ENCODE measurements around the gene PAK3.
A peak's percentile ranks its signal among the peaks of the same experiment; 100 is the strongest.

The PAK3 gene

DNA sequence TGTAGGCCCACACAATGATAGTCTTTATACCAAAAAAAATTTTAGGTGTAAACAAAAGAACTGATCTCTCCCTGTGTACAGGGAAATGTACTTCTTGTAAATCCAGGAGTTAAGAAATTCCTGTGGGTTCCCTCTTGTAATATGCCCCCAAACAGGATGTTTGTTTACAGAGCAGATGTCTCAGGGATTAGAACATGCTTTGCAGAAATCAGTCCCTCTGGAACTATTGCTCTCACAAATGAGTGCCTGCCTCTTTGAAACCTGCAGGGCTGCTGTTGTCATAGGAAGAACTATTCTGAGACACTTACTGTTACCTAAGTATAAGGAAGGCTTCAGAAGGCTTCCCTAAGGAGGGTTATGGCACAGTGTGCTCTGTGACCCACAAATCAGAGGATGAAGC is 35.6 kb downstream of the PAK3 start:
- DNase-seq = no peak

DNA sequence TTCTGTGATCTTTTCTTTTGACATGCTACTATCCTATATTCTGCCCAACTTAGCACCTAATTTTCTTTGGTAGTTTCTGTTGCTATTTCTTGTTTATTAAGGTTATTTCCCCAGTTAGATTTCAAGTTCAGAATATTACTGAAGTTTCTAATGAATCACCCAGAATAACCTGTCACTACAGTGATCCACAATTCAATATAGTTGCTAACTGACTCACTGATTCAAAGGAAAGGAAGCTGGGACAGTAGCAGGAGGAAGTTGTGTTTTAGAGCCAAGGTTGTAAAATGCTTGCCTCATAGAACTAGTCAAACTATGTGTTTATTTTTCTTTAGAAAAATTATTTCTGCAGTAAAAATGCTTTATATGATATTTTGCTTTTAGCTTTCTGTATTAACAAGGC is 37.4 kb downstream of the PAK3 start:
- no peak for DNase-seq

DNA sequence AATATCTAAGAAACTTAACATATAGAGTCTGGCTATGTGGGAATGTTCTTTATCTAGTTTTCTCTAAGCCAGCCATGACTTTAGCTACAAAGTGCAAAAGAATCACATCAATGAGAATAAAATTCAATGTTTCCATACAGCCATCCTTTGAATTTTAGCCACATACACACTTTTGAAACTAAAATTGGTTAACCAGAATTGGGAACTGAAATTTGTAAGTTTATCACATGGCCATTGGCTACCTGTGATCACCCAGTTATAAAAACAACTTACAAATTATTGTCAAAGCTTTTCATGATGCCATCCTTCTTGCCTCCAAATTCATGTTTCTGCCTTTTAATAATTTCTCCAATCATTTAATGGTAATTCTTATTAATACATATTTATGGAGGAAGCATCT is 49.9 kb downstream of the PAK3 start:
- DNase-seq = no peak

GRCh38 chrX:111151764-111152163 is 55.8 kb downstream of the PAK3 start:
- DNase-seq = no peak

DNA sequence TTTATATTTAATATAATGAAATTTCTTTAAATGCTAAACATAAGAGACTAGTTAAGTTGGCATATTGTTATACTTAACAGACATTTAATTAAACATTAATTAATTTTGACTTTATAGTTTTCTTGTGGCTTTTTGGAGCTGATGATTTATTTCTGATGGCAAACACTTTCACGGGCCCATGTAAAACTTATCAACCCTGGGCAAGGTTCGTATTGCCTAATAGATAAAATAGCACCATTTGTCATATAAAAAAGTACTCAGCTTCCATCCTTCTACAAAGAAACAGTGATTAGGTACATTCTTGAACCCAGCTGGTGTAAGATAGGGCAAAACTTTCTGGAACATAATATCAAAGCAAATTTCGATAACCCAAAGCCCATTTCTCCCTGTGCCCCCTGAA is 63.2 kb downstream of the PAK3 start:
- no peak for DNase-seq

GRCh38 chrX:111164728-111165127 is 68.7 kb downstream of the PAK3 start:
- no peak for DNase-seq

DNA sequence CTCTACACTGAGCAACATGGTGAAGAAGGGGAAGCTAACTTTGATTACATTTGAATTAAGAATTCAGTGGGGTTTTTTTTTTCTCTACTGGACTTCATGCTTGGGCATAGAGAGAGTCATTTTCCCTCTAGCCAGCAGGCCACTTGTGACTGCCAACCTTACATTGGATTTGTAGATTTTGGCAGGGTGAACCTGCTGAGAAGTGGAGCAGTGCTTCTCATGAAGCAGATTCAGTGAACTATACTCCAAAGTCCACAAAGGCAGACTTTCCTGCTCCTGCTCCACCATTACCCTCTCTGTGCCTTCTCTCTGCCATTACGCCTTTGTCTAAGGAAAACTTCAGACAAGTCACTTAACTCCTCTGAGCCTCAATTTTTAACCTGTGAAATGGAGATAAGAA is 69.9 kb downstream of the PAK3 start:
- DNase-seq = no peak

- no peak for DNase-seq
Measured at GRCh38 chrX:111167334-111167733, 71.3 kb downstream of the PAK3 start.

GRCh38 chrX:111168314-111168713 is 72.3 kb downstream of the PAK3 start:
- peak in 11 of 51 donors; percentile 0 to 5 (median 0) for DNase-seq

DNA sequence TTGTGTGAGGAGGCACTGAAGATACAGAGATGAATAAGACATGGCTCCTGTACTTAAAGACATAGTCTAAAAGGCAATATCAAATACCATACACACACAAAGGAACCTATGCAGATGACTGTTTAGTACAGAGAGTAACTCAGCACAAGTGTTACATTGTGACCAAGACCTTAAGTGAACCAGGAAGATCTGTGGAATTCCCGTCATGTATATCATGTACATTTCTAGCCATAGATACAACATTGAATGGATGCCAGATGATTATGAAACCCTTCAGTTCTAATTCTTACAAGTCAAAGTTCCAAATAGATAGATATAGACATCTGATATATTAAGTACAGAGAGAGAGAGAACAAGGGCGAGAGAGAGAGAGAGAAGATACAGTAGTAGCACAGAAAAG is 73.2 kb downstream of the PAK3 start:
- no peak for DNase-seq

DNA sequence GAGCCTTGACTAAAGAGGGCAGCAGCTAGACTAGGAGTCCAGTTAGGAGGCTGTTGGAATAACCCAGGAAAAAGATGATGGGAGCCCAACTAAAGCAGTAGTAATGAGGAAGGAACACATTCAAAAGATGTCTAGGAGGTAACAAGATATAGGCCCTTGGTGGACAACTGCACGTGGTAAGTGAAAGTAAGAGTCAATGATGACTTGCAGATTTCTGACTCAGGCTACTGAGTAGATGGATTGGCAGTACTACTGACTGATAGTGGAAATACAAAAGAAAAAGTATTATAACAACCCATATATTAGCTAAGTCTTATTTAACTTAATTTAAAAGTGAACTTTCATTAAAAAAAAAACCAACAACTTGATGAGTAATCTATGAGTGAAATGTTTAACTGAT is 74.0 kb downstream of the PAK3 start:
- DNase-seq = no peak

- DNase-seq = no peak
Measured at GRCh38 chrX:111180750-111181240, 84.8 kb downstream of the PAK3 start.

- DNase-seq = no peak
Measured at GRCh38 chrX:111181951-111182350, 86.0 kb downstream of the PAK3 start.

GRCh38 chrX:111182997-111183396 is 87.0 kb downstream of the PAK3 start:
- no peak for DNase-seq

DNA sequence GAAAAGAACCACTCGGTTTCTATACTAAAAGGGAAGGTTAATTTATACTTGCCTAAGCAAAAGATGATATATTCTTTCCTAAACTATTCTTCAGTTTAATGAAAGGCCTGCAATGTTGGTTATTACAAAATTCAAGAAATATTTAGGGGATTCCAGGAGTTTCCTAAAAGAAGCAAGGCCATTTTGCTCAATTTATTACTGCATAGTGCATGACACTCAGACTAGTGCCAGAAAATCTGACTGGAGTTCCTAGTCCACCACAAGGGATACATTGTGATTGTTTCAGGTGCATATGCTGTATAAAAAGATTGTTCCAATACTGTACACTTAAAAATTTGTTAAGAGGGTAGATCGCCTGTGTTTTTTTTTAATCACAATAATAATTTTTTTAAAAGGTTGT is 95.6 kb downstream of the PAK3 start:
- DNase-seq = no peak

- DNase-seq = no peak
Measured at GRCh38 chrX:111199505-111199904, 103.5 kb downstream of the PAK3 start.

GRCh38 chrX:111200327-111200726 is 104.3 kb downstream of the PAK3 start:
- DNase-seq = no peak

GRCh38 chrX:111207851-111208250 is 111.9 kb downstream of the PAK3 start:
- no peak for DNase-seq

DNA sequence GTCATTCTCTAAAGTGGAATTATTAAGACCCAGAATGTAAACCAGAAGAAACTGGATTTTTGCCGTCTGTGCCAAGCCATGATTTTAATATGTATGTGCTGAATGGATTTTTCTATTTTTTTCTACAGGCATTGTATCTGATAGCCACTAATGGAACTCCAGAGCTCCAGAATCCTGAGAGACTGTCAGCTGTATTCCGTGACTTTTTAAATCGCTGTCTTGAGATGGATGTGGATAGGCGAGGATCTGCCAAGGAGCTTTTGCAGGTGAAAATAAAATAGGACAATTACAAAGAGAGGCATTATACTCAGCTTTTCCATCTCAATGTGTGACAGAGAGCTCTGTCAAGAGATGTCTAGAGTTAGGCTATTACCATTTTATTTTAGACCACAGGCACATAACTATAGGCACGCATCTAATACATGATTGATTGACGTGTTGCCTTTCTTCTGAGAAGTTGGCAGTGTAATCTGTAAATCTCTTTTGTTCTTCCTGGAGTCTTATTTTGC is 120.4 kb downstream of the PAK3 start:
- no peak for DNase-seq

- peak in 1 of 51 donors; percentile 5 for DNase-seq
Measured at GRCh38 chrX:111244235-111244750, 148.3 kb downstream of the PAK3 start.

DNA sequence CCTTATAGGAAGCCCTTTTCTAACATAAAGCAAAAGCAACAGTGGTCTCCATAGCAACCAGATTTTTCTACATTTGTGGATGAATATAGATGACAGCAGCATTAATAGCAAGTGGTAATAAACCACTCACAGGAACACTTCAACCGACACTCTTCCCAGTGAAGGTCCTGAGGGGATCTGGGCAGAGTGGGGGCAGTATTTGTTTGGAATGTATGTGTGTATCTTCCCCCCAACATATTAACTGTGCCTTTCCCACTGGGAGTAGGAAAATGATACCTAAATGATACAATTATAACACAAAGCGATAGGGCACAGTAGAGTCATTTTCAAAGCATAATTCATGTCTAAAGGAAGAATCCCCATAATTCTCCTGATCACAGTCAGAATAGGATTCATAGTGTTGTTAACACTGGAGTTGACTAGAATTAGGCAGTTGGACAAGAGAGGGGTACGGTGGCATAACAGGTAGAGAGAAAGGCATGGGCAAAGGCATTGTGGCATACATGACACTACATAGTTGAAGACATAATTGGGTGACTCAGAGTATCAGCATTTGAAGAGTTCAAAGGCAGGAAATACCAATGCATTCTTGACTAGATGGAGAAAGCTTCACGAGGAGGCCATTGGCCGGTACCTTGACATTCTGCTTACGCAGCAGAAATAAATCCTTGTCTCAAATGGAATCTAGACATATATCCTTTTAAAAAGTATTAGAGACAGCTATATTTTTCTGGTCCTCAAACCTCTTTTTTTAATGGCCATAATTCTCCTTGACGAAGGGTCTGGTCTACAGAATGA is 159.1 kb downstream of the PAK3 start:
- DNase-seq = no peak

GRCh38 chrX:111257733-111258132 is 161.7 kb downstream of the PAK3 start:
- DNase-seq = no peak

DNA sequence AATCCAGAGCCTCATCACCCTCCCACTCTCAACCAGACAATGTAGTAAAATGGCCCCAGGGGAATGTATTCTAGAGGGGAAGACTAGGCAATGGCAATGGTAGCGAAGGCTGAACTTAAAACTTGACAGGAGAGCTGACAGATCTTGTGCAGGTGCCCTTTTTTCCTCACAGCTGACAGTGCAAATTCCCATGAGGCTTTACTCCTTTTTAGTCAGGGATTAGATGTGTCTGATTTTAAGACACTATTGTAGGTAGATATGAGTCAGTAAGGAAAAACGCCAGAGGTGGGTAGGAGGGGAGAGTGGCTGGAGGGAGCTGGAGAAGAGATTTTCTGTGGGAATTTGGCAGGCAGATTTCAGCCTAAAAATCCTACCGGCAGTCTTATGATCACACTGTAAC is 163.6 kb downstream of the PAK3 start:
- DNase-seq = no peak

Measured in hypothalamus (tissue), 51 donors.